PC-9 (cell line): Measurements from ENCODE around the gene NMNAT2. TPM values are rescaled to one million over a fixed set of nuclear protein-coding genes. Genes with fewer than 3 reads are reported as not detected.
A peak's percentile ranks its signal among the peaks of the same experiment; 100 is the strongest.

ENCODE experiments used
- BruUV-seq: library from RNA; stranded (reverse); fragments of 400-500 nt; replicated peaks from 2 replicates; lab custom pipeline; 2021; lab: Mats Ljungman, UMichigan
- CTCF ChIA-PET: fragments of 300-600 bp; sonication (Branson Sonifier 250); formaldehyde crosslinking; loops from one replicate; lab custom pipeline; 2022; ENCODE audit warnings: antibody characterized with exemption; lab: Charles Lee
- POLR2A ChIA-PET: fragments of 300-600 bp; sonication (Branson Sonifier 250); formaldehyde crosslinking; loops from one replicate; lab custom pipeline; 2022; ENCODE audit warnings: antibody characterized with exemption; ENCODE audit not compliant: unreplicated experiment; lab: Charles Lee
- DNase-seq, 2 experiments: peaks; one replicate each; pipeline versions ENCODE4 v3.0.0 to v3.0.0-alpha.2; 2015 to 2022; ENCODE audit warnings: mixed read lengths in 1 of 2
- H2AFZ ChIP-seq: fragments of 200-600 bp; sonication (generic); 2 replicates; pipeline ENCODE4 v1.8.1; 2017; ENCODE audit warnings: antibody characterized with exemption
- H3F3A ChIP-seq: fragments of 200-600 bp; sonication (generic); 2 replicates; pipeline ENCODE4 v1.8.1; 2017; ENCODE audit warnings: antibody characterized with exemption, mild to moderate bottlenecking, low read depth; ENCODE audit not compliant: insufficient read depth
- H3K27ac ChIP-seq: fragments of 200-600 bp; sonication (generic); 2 replicates; pipeline ENCODE4 v1.6.1; 2016; ENCODE audit warnings: mixed run types
- H3K27me3 ChIP-seq: fragments of 200-600 bp; sonication (generic); 2 replicates; pipeline ENCODE4 v1.6.1; 2016; ENCODE audit warnings: low read depth, mixed run types; ENCODE audit not compliant: insufficient read depth
- H3K36me3 ChIP-seq: fragments of 200-600 bp; sonication (generic); 2 replicates; pipeline ENCODE4 v1.6.1; 2016; ENCODE audit warnings: low read depth, mixed run types
- H3K4me1 ChIP-seq: fragments of 200-600 bp; sonication (generic); replicated peaks from 2 replicates; pipeline ENCODE4 v1.6.1; 2016; ENCODE audit warnings: mixed run types; ENCODE audit not compliant: insufficient read depth
- H3K4me2 ChIP-seq: fragments of 200-600 bp; sonication (generic); 2 replicates; pipeline ENCODE4 v1.6.1; 2017; ENCODE audit warnings: mixed run types
- H3K4me3 ChIP-seq: fragments of 200-600 bp; sonication (generic); 2 replicates; pipeline ENCODE4 v1.6.1; 2016; ENCODE audit warnings: mixed run types
- H3K79me2 ChIP-seq: fragments of 200-600 bp; sonication (generic); 2 replicates; pipeline ENCODE4 v1.6.1; 2017; ENCODE audit warnings: low read depth, mixed run types
- H3K9me2 ChIP-seq: fragments of 200-600 bp; sonication (generic); 2 replicates; pipeline ENCODE4 v1.8.1; 2017; ENCODE audit warnings: mild to moderate bottlenecking; ENCODE audit not compliant: insufficient read depth
- H3K9me3 ChIP-seq: fragments of 200-600 bp; sonication (generic); 2 replicates; pipeline ENCODE4 v1.8.1; 2016; ENCODE audit warnings: low read depth; ENCODE audit not compliant: insufficient read depth
- H4K20me1 ChIP-seq: fragments of 200-600 bp; sonication (generic); 2 replicates; pipeline ENCODE4 v1.8.1; 2017; ENCODE audit not compliant: insufficient read depth
- EZH2 ChIP-seq: fragments of 200-600 bp; sonication (generic); IDR thresholded peaks from 2 replicates; pipeline ENCODE4 v1.8.0; 2017; ENCODE audit warnings: antibody characterized with exemption, low read depth
- intact Hi-C: fragments of 100-400 bp; cut with micrococcal nuclease; formaldehyde crosslinking; loops from one replicate; pipeline ENCODE4 v1.10.0; 2022; ENCODE audit not compliant: unreplicated experiment
- total RNA-seq: library from RNA; stranded (reverse); gene quantifications from 2 replicates; pipeline ENCODE4 v1.2.3, GENCODE V29; 2021
- TF ChIP-seq, protein P1 (sequence below): fragments of 200-600 bp; sonication (generic); conservative IDR thresholded peaks from 2 replicates; pipeline ENCODE4 v1.6.1; 2017; ENCODE audit warnings: mixed run types, antibody characterized with exemption, mild to moderate bottlenecking, moderate library complexity

The NMNAT2 gene
- total RNA-seq, 1 experiment from 2014 or later, result 29.2 TPM

GRCh38 chr1:183283286-183283685, 134.9 kb downstream of the NMNAT2 start:
- no peaks in the 10 kb centered on the region for H4K20me1 ChIP-seq
- H3K4me2 ChIP-seq, result no peak overlapping the region
- ChIA-PET POLR2A (no interaction called here), CTCF (interaction anchor here (0.6 kb wide), 1 partner anchor 231 kb away, joined by 11 read pairs; no protein-coding TSS in a partner anchor)
- H3K27me3 ChIP-seq, result no peaks in the 10 kb centered on the region
- H3K79me2 ChIP-seq, result 0 out of 2 replicates have a peak, but pooled peaks cover 3% of the 10 kb centered on the region
- no peak overlapping the region for H2AFZ ChIP-seq
- peaks cover 39% of the 10 kb centered on the region for H3K4me1 ChIP-seq
- no peak for TF ChIP-seq EZH2
- TF ChIP-seq, protein P1, sequence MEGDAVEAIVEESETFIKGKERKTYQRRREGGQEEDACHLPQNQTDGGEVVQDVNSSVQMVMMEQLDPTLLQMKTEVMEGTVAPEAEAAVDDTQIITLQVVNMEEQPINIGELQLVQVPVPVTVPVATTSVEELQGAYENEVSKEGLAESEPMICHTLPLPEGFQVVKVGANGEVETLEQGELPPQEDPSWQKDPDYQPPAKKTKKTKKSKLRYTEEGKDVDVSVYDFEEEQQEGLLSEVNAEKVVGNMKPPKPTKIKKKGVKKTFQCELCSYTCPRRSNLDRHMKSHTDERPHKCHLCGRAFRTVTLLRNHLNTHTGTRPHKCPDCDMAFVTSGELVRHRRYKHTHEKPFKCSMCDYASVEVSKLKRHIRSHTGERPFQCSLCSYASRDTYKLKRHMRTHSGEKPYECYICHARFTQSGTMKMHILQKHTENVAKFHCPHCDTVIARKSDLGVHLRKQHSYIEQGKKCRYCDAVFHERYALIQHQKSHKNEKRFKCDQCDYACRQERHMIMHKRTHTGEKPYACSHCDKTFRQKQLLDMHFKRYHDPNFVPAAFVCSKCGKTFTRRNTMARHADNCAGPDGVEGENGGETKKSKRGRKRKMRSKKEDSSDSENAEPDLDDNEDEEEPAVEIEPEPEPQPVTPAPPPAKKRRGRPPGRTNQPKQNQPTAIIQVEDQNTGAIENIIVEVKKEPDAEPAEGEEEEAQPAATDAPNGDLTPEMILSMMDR, result no peak
- H3K9me3 ChIP-seq, result no peaks in the 10 kb centered on the region
- H3K27ac ChIP-seq, result no peak overlapping the region
- BruUV-seq, result no TSS peak
- no peak for DNase-seq
- no peak overlapping the region for H3K4me3 ChIP-seq
- no peaks in the 10 kb centered on the region for H3K36me3 ChIP-seq
- intact Hi-C loops, result loop anchor here (5.0 kb wide), 1 partner anchor 391 kb away; no protein-coding TSS in a partner anchor
- H3K9me2 ChIP-seq, result no peaks in the 10 kb centered on the region
- H3F3A ChIP-seq, result peaks cover 22% of the 10 kb centered on the region

DNA sequence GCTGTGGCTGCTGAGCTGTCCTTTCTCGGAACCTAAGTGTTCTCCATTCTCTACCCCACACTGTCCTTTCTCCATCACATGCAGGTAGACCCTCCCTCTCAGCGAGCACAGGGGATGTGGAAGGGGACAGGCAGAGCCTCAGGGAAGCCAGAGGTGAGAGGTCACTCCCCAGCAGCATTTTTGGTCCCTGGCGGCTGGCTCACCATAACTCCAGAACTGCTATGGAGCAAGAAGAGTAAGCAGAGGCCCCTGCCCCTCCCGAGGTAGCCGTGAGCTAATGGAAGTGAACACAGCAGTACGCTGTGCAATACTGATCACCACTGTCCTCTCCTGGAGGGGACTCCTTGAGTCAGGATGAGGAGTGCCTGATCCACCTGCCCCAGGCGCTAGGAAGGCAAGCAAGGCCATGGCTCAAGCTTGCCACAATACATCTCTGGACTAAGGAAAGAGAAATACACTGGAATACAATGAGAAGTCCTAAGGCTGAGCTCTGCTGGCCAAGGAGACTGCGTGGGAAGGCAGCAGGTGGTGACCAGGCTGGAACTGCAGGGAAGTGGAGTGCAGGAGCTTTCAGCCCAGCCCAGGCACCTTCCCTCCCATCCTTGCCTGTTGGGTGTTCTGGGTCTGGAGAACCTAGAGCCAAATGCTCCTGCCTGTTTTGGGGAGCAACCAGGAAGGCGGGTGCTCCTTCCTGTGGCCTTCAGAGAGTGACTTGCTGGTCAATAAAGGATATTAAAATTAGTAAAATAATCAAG, 135.9 kb downstream of the NMNAT2 start:
- no TSS peak for BruUV-seq
- Histone ChIP-seq H2AFZ (no peak overlapping the region), H3K27me3 (no peaks in the 10 kb centered on the region), H3K4me1 (peaks cover 48% of the 10 kb centered on the region), H4K20me1 (no peaks in the 10 kb centered on the region), H3K4me2 (no peak overlapping the region), H3K36me3 (no peaks in the 10 kb centered on the region), H3K4me3 (no peak overlapping the region), H3K27ac (no peak overlapping the region; the same call in 1 of the 2 replicates), H3F3A (peaks cover 29% of the 10 kb centered on the region), H3K9me2 (no peaks in the 10 kb centered on the region), H3K9me3 (no peaks in the 10 kb centered on the region), H3K79me2 (0 out of 2 replicates have a peak, but pooled peaks cover 3% of the 10 kb centered on the region)
- ChIA-PET CTCF (interaction anchor here (0.9 kb wide), 2 partner anchors 36 to 319 kb away, joined by 3 read pairs; no protein-coding TSS in a partner anchor), POLR2A (interaction anchor here (0.5 kb wide), 1 partner anchor 352 kb away, joined by 10 read pairs; no protein-coding TSS in a partner anchor)
- intact Hi-C loops, result loop anchor here (5.0 kb wide), 1 partner anchor 390 kb away; no protein-coding TSS in a partner anchor
- DNase-seq, result no peak
- TF ChIP-seq EZH2, result no peak
- TF ChIP-seq, protein P1, result no peak

GRCh38 chr1:183281553-183282091, 136.6 kb downstream of the NMNAT2 start:
- H2AFZ ChIP-seq, result no peak overlapping the region

More at GRCh38 chr1:183281553-183282091, 136.6 kb downstream of the NMNAT2 start:
- H3K36me3 ChIP-seq, result no peaks in the 10 kb centered on the region
- H3K9me2 ChIP-seq, result no peaks in the 10 kb centered on the region
- H3K9me3 ChIP-seq, result no peaks in the 10 kb centered on the region
- H3K79me2 ChIP-seq, result 0 out of 2 replicates have a peak, but pooled peaks cover 3% of the 10 kb centered on the region
- peak overlapping the region; percentile 45; the same call in 1 of the 2 replicates for H3K27ac ChIP-seq
- no peak for TF ChIP-seq EZH2
- TF ChIP-seq, protein P1, result peak; percentile 96
- no TSS peak for BruUV-seq
- ChIA-PET CTCF (interaction anchor here (0.9 kb wide), 2 partner anchors 36 to 319 kb away, joined by 3 read pairs; no protein-coding TSS in a partner anchor), POLR2A (interaction anchor here (0.5 to 0.6 kb wide), 2 partner anchors 353 to 354 kb away, joined by 4 to 10 read pairs; partner anchors contain the start of gene ARPC5)
- H3K27me3 ChIP-seq, result no peaks in the 10 kb centered on the region
- intact Hi-C loops, result loop anchor here (1.0 to 5.0 kb wide), 7 partner anchors 37 to 403 kb away; partner anchors contain the start of gene SMG7
- DNase-seq, result peak; percentile 77 to 91
- peaks cover 34% of the 10 kb centered on the region for H3F3A ChIP-seq
- no peaks in the 10 kb centered on the region for H4K20me1 ChIP-seq
- no peak overlapping the region for H3K4me3 ChIP-seq
- H3K4me2 ChIP-seq, result no peak overlapping the region
- peaks cover 54% of the 10 kb centered on the region for H3K4me1 ChIP-seq
